ENCODE measurements around the gene FRMPD2. TPM values are rescaled to one million over a fixed set of nuclear protein-coding genes. Genes with fewer than 3 reads are reported as not detected.

FRMPD2 gene
- total and polyA plus RNA-seq, 7 donors = 0.09 TPM; not detected in 6

DNA sequence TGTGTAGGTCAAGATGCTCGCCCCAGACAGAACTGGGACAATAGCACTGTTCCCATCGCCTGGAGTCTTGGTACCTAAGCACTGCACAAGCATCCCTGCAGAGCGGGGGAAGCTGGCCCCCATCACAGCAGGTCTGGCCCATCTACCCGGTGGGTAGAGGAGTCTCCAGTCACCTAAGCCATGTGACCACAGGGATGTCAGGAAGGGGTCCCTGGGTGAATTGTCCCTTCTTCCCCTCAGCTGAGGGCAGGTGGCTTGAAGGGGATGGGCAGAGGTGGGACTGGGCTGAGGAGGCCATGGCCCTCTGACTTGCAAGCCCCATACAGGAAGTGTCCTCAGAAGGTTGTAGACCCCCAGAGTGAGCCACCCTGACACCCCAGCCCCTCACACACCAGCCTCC, 39.7 kb downstream of the FRMPD2 start:
- Histone ChIP-seq H3K27me3 (no peaks in the 10 kb centered on the region), H3K4me1 (no peaks in the 10 kb centered on the region), H3K4me3 (no peak overlapping the region), H3K9me3 (no peaks in the 10 kb centered on the region), H3K36me3 (no peaks in the 10 kb centered on the region), H3K27ac (no peak overlapping the region)
- 86 to 95% methylated on average over 4 of the region's 4 CpGs for WGBS, 2 donors
- intact Hi-C loops (cut with DNase I) = no loop called here
- TF ChIP-seq, protein P1, sequence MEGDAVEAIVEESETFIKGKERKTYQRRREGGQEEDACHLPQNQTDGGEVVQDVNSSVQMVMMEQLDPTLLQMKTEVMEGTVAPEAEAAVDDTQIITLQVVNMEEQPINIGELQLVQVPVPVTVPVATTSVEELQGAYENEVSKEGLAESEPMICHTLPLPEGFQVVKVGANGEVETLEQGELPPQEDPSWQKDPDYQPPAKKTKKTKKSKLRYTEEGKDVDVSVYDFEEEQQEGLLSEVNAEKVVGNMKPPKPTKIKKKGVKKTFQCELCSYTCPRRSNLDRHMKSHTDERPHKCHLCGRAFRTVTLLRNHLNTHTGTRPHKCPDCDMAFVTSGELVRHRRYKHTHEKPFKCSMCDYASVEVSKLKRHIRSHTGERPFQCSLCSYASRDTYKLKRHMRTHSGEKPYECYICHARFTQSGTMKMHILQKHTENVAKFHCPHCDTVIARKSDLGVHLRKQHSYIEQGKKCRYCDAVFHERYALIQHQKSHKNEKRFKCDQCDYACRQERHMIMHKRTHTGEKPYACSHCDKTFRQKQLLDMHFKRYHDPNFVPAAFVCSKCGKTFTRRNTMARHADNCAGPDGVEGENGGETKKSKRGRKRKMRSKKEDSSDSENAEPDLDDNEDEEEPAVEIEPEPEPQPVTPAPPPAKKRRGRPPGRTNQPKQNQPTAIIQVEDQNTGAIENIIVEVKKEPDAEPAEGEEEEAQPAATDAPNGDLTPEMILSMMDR (IDR thresholded peaks at IDR 0.05) = no peak
- TF ChIP-seq POLR2AphosphoS5 (IDR thresholded peaks at IDR 0.05) (no peak), POLR2A (IDR thresholded peaks at IDR 0.05) (no peak), EP300 (IDR thresholded peaks at IDR 0.05) (no peak)
- DNase-seq = no peak

- no peak for TF ChIP-seq EP300 (IDR thresholded peaks at IDR 0.05)
- no peak for TF ChIP-seq POLR2A (IDR thresholded peaks at IDR 0.05)
- TF ChIP-seq POLR2AphosphoS5 (IDR thresholded peaks at IDR 0.05) = no peak
- TF ChIP-seq, protein P1 (IDR thresholded peaks at IDR 0.05) = no peak
- Histone ChIP-seq H3K27me3 (no peaks in the 10 kb centered on the region), H3K36me3 (no peaks in the 10 kb centered on the region), H3K9me3 (no peaks in the 10 kb centered on the region), H3K4me3 (no peak overlapping the region), H3K27ac (no peak overlapping the region), H3K4me1 (no peaks in the 10 kb centered on the region)
- intact Hi-C loops (cut with DNase I) = no loop called here
- DNase-seq = no peak
- WGBS, 2 donors = 30 to 63% methylated on average over 1 of the region's 1 CpG
Observed at GRCh38 chr10:48234295-48234694, 40.2 kb downstream of the FRMPD2 start.

DNA sequence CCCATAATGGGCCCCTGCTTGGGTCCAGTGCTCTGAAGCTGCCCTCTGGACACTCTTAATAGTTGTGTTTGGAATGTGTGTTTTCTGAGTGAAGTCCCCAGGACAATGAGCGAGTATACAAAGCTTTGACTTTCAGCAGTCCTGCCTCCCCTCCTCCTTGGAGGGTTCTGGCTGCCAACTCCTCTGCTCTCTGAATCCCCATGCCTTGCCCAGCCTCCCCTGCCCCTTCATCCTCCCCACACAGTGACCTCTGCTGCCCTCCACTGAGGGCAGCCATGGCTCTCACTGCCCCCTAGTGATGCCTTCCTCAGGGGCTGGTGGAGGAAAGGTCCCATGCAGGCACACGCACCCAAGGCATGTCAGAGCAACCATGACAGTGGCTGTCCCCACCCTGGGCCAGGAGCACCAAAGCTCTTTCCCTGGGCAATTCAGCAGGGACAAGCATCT, 40.9 kb downstream of the FRMPD2 start:
- H3K4me1 ChIP-seq = no peaks in the 10 kb centered on the region
- no peak overlapping the region for H3K4me3 ChIP-seq
- H3K9me3 ChIP-seq = no peaks in the 10 kb centered on the region
- no peaks in the 10 kb centered on the region for H3K36me3 ChIP-seq
- no peaks in the 10 kb centered on the region for H3K27me3 ChIP-seq
- no peak overlapping the region for H3K27ac ChIP-seq
- TF ChIP-seq EP300 (IDR thresholded peaks at IDR 0.05) (no peak), POLR2A (IDR thresholded peaks at IDR 0.05) (no peak), POLR2AphosphoS5 (IDR thresholded peaks at IDR 0.05) (no peak)
- TF ChIP-seq, protein P1 (IDR thresholded peaks at IDR 0.05) = no peak
- DNase-seq = no peak
- WGBS, 2 donors = 88 to 96% methylated on average over 2 of the region's 2 CpGs
- intact Hi-C loops (cut with DNase I) = no loop called here

- Histone ChIP-seq H3K36me3 (no peaks in the 10 kb centered on the region), H3K27ac (no peak overlapping the region), H3K4me3 (no peak overlapping the region), H3K4me1 (no peaks in the 10 kb centered on the region), H3K27me3 (no peaks in the 10 kb centered on the region), H3K9me3 (no peaks in the 10 kb centered on the region)
- no peak for DNase-seq
- no peak for TF ChIP-seq POLR2AphosphoS5 (IDR thresholded peaks at IDR 0.05)
- no peak for TF ChIP-seq POLR2A (IDR thresholded peaks at IDR 0.05)
- no peak for TF ChIP-seq EP300 (IDR thresholded peaks at IDR 0.05)
- TF ChIP-seq, protein P1 (IDR thresholded peaks at IDR 0.05) = no peak
- intact Hi-C loops (cut with DNase I) = no loop called here
- 92 to 93% methylated on average over 3 of the region's 3 CpGs for WGBS, 2 donors
Observed at GRCh38 chr10:48232717-48233447, 41.6 kb downstream of the FRMPD2 start.

Measured in sigmoid colon (tissue), 7 donors.